Measurements from ENCODE around the gene PRSS16. TPM values are rescaled to one million over a fixed set of nuclear protein-coding genes. Genes with fewer than 3 reads are reported as not detected.

PRSS16 gene
- total RNA-seq, 1 experiment from 2014 or later: 0.64 TPM

GRCh38 chr6:27273783-27274182, 26.3 kb downstream of the PRSS16 start:
- CTCF ChIA-PET: interaction anchor here (0.5 kb wide), 1 partner anchor 384 kb away, joined by 6 read pairs; no protein-coding TSS in a partner anchor
- H3K36me3 ChIP-seq (ENCODE audit: insufficient read depth, low read length, poor library complexity, severe bottlenecking): no peaks in the 10 kb centered on the region
- TF ChIP-seq CTCF (conservative IDR thresholded peaks at IDR 0.05; ENCODE audit: low read depth, low read length): no peak
- no peak for TF ChIP-seq EZH2 (IDR thresholded peaks at IDR 0.05; ENCODE audit: borderline replicate concordance, low read depth, low read length, poor library complexity, severe bottlenecking)
- intact Hi-C loops (cut with micrococcal nuclease; ENCODE audit: unreplicated experiment): no loop called here
- BruUV-seq (replicated peaks): no TSS peak
- POLR2A ChIA-PET (ENCODE audit: low non-redundant PET): interaction anchor here (0.6 kb wide), 1 partner anchor 19 kb away, joined by 3 read pairs; no protein-coding TSS in a partner anchor
- H3K4me1 ChIP-seq (ENCODE audit: insufficient read depth, low read length, poor library complexity, severe bottlenecking): no peaks in the 10 kb centered on the region
- H3K9me3 ChIP-seq (ENCODE audit: low read depth, low read length, poor library complexity, severe bottlenecking): no peaks in the 10 kb centered on the region
- no peaks in the 10 kb centered on the region for H3K27me3 ChIP-seq (replicated peaks; ENCODE audit: insufficient read depth, low read depth, low read length, poor library complexity)
- H3K4me3 ChIP-seq (ENCODE audit: low read depth, low read length, poor library complexity, severe bottlenecking): no peak overlapping the region
- no peak overlapping the region for H3K27ac ChIP-seq (ENCODE audit: low read depth, low read length, poor library complexity, severe bottlenecking)
- DNase-seq (ENCODE audit: low spot score): no peak

GRCh38 chr6:27275025-27275956, 27.8 kb downstream of the PRSS16 start:
- ChIA-PET POLR2A (ENCODE audit: low non-redundant PET) (interaction anchor here (0.6 kb wide), 1 partner anchor 97 kb away, joined by 5 read pairs; no protein-coding TSS in a partner anchor), CTCF (no interaction called here)
- no peaks in the 10 kb centered on the region for H3K9me3 ChIP-seq (ENCODE audit: low read depth, low read length, poor library complexity, severe bottlenecking)
- no peaks in the 10 kb centered on the region for H3K36me3 ChIP-seq (ENCODE audit: insufficient read depth, low read length, poor library complexity, severe bottlenecking)
- TF ChIP-seq CTCF (conservative IDR thresholded peaks at IDR 0.05; ENCODE audit: low read depth, low read length) (no peak), EZH2 (IDR thresholded peaks at IDR 0.05; ENCODE audit: borderline replicate concordance, low read depth, low read length, poor library complexity, severe bottlenecking) (no peak)
- H3K27ac ChIP-seq (ENCODE audit: low read depth, low read length, poor library complexity, severe bottlenecking): no peak overlapping the region
- H3K27me3 ChIP-seq (replicated peaks; ENCODE audit: insufficient read depth, low read depth, low read length, poor library complexity): no peaks in the 10 kb centered on the region
- no peaks in the 10 kb centered on the region for H3K4me1 ChIP-seq (ENCODE audit: insufficient read depth, low read length, poor library complexity, severe bottlenecking)
- intact Hi-C loops (cut with micrococcal nuclease; ENCODE audit: unreplicated experiment): loop anchor here (5.0 kb wide), 1 partner anchor 88 kb away; no protein-coding TSS in a partner anchor
- no TSS peak for BruUV-seq (replicated peaks)
- peak; percentile 64 for DNase-seq (ENCODE audit: low spot score)
- H3K4me3 ChIP-seq (ENCODE audit: low read depth, low read length, poor library complexity, severe bottlenecking): no peak overlapping the region

GRCh38 chr6:27279513-27280063, 32.1 kb downstream of the PRSS16 start:
- Histone ChIP-seq H3K4me3 (ENCODE audit: low read depth, low read length, poor library complexity, severe bottlenecking) (peak overlapping the region; percentile 54), H3K27ac (ENCODE audit: low read depth, low read length, poor library complexity, severe bottlenecking) (peak overlapping the region; percentile 26), H3K36me3 (ENCODE audit: insufficient read depth, low read length, poor library complexity, severe bottlenecking) (no peaks in the 10 kb centered on the region), H3K9me3 (ENCODE audit: low read depth, low read length, poor library complexity, severe bottlenecking) (no peaks in the 10 kb centered on the region), H3K27me3 (replicated peaks; ENCODE audit: insufficient read depth, low read depth, low read length, poor library complexity) (no peaks in the 10 kb centered on the region), H3K4me1 (ENCODE audit: insufficient read depth, low read length, poor library complexity, severe bottlenecking) (peaks cover 6% of the 10 kb centered on the region)
- TF ChIP-seq EZH2 (IDR thresholded peaks at IDR 0.05; ENCODE audit: borderline replicate concordance, low read depth, low read length, poor library complexity, severe bottlenecking) (no peak), CTCF (conservative IDR thresholded peaks at IDR 0.05; ENCODE audit: low read depth, low read length) (no peak)
- POLR2A ChIA-PET (ENCODE audit: low non-redundant PET): interaction anchor here (0.6 kb wide), 1 partner anchor 81 kb away, joined by 3 read pairs; no protein-coding TSS in a partner anchor
- BruUV-seq (replicated peaks): no TSS peak
- intact Hi-C loops (cut with micrococcal nuclease; ENCODE audit: unreplicated experiment): loop anchor here (5.0 kb wide), 1 partner anchor 92 kb away; no protein-coding TSS in a partner anchor
- CTCF ChIA-PET: no interaction called here
- no peak for DNase-seq (ENCODE audit: low spot score)

Measured in A673 (cell line).